Skeletal muscle satellite cell (primary cell): ENCODE data around the gene CBLN3.

Source experiments
- H3K27me3 ChIP-seq: 2 replicates; pipeline ENCODE4 v1.7.0; 2013; ENCODE audit warnings: low read length; ENCODE audit not compliant: control insufficient read depth, insufficient read depth
- H3K36me3 ChIP-seq: 2 replicates; pipeline ENCODE4 v1.7.0; 2013; ENCODE audit warnings: mild to moderate bottlenecking, control low read depth, low read length; ENCODE audit not compliant: insufficient read depth
- H3K4me1 ChIP-seq: 2 replicates; pipeline ENCODE4 v1.7.0; 2013; ENCODE audit warnings: low read length; ENCODE audit not compliant: control insufficient read depth, insufficient read depth
- H3K4me2 ChIP-seq: 2 replicates; pipeline ENCODE4 v1.7.0; 2013; ENCODE audit warnings: mild to moderate bottlenecking, low read length
- H3K4me3 ChIP-seq: 2 replicates; pipeline ENCODE4 v1.7.0; 2013; ENCODE audit warnings: low read length
- H3K9ac ChIP-seq: 2 replicates; pipeline ENCODE4 v1.7.0; 2013; ENCODE audit warnings: mild to moderate bottlenecking, low read depth, low read length, moderate library complexity
- H3K9me3 ChIP-seq: replicated peaks from 2 replicates; pipeline ENCODE4 v1.7.0; 2013; ENCODE audit warnings: mild to moderate bottlenecking, control low read depth, low read length

Gene CBLN3

GRCh38 chr14:24437736-24438067, 8.2 kb upstream of the CBLN3 start:
- Histone ChIP-seq H3K4me1 (peaks cover 22% of the 10 kb centered on the region), H3K9me3 (no peaks in the 10 kb centered on the region), H3K27me3 (no peaks in the 10 kb centered on the region), H3K4me3 (no peak overlapping the region), H3K9ac (no peak overlapping the region), H3K36me3 (peaks cover 64% of the 10 kb centered on the region), H3K4me2 (no peak overlapping the region)

GRCh38 chr14:24437020-24437735, 7.7 kb upstream of the CBLN3 start:
- H3K4me1 ChIP-seq, result peaks cover 27% of the 10 kb centered on the region
- H3K27me3 ChIP-seq, result no peaks in the 10 kb centered on the region
- H3K36me3 ChIP-seq, result peaks cover 69% of the 10 kb centered on the region
- no peaks in the 10 kb centered on the region for H3K9me3 ChIP-seq
- H3K4me2 ChIP-seq, result no peak overlapping the region
- H3K4me3 ChIP-seq, result no peak overlapping the region
- no peak overlapping the region for H3K9ac ChIP-seq

GRCh38 chr14:24436355-24437019, 7.0 kb upstream of the CBLN3 start:
- H3K9me3 ChIP-seq, result no peaks in the 10 kb centered on the region
- H3K27me3 ChIP-seq, result no peaks in the 10 kb centered on the region
- H3K9ac ChIP-seq, result no peak overlapping the region
- H3K4me1 ChIP-seq, result peaks cover 29% of the 10 kb centered on the region
- H3K4me2 ChIP-seq, result no peak overlapping the region
- no peak overlapping the region for H3K4me3 ChIP-seq
- peaks cover 72% of the 10 kb centered on the region for H3K36me3 ChIP-seq

- H3K9ac ChIP-seq, result no peak overlapping the region
- H3K9me3 ChIP-seq, result no peaks in the 10 kb centered on the region
- H3K4me2 ChIP-seq, result no peak overlapping the region
- H3K4me3 ChIP-seq, result no peak overlapping the region
- H3K4me1 ChIP-seq, result peaks cover 29% of the 10 kb centered on the region
- peaks cover 72% of the 10 kb centered on the region for H3K36me3 ChIP-seq
- no peaks in the 10 kb centered on the region for H3K27me3 ChIP-seq
Measured at GRCh38 chr14:24435998-24436354, 6.5 kb upstream of the CBLN3 start.

GRCh38 chr14:24435192-24435810, 5.8 kb upstream of the CBLN3 start:
- Histone ChIP-seq H3K4me3 (no peak overlapping the region), H3K4me2 (no peak overlapping the region), H3K9me3 (no peaks in the 10 kb centered on the region), H3K9ac (no peak overlapping the region), H3K4me1 (peaks cover 26% of the 10 kb centered on the region), H3K27me3 (no peaks in the 10 kb centered on the region), H3K36me3 (peaks cover 65% of the 10 kb centered on the region)

- peaks cover 59% of the 10 kb centered on the region for H3K36me3 ChIP-seq
Measured at GRCh38 chr14:24434676-24435075, 5.2 kb upstream of the CBLN3 start.

GRCh38 chr14:24434036-24434435, 4.6 kb upstream of the CBLN3 start:
- H3K4me3 ChIP-seq, result no peak overlapping the region
- no peak overlapping the region for H3K4me2 ChIP-seq
- H3K9ac ChIP-seq, result no peak overlapping the region
- H3K27me3 ChIP-seq, result no peaks in the 10 kb centered on the region
- H3K9me3 ChIP-seq, result no peaks in the 10 kb centered on the region
- peaks cover 33% of the 10 kb centered on the region for H3K4me1 ChIP-seq
- peaks cover 53% of the 10 kb centered on the region for H3K36me3 ChIP-seq

More at GRCh38 chr14:24434676-24435075, 5.2 kb upstream of the CBLN3 start:
- H3K9me3 ChIP-seq, result no peaks in the 10 kb centered on the region
- H3K4me2 ChIP-seq, result no peak overlapping the region
- H3K4me1 ChIP-seq, result peaks cover 26% of the 10 kb centered on the region
- H3K27me3 ChIP-seq, result no peaks in the 10 kb centered on the region
- H3K9ac ChIP-seq, result no peak overlapping the region
- no peak overlapping the region for H3K4me3 ChIP-seq

GRCh38 chr14:24432259-24433131, 3.0 kb upstream of the CBLN3 start:
- peak overlapping the region; percentile 91 for H3K4me2 ChIP-seq
- peak overlapping the region; percentile 37 for H3K9ac ChIP-seq
- peak overlapping the region; percentile 61 for H3K4me3 ChIP-seq
- H3K9me3 ChIP-seq, result no peaks in the 10 kb centered on the region
- no peaks in the 10 kb centered on the region for H3K27me3 ChIP-seq
- peaks cover 34% of the 10 kb centered on the region for H3K4me1 ChIP-seq
- H3K36me3 ChIP-seq, result peaks cover 38% of the 10 kb centered on the region

GRCh38 chr14:24431569-24432258, 2.2 kb upstream of the CBLN3 start:
- Histone ChIP-seq H3K4me2 (peak overlapping the region; percentile 91), H3K4me3 (peak overlapping the region; percentile 93), H3K36me3 (peaks cover 30% of the 10 kb centered on the region), H3K9me3 (no peaks in the 10 kb centered on the region), H3K27me3 (no peaks in the 10 kb centered on the region), H3K4me1 (peaks cover 36% of the 10 kb centered on the region), H3K9ac (peak overlapping the region; percentile 99)

GRCh38 chr14:24430682-24431568, 1.5 kb upstream of the CBLN3 start:
- Histone ChIP-seq H3K4me1 (peaks cover 38% of the 10 kb centered on the region), H3K27me3 (no peaks in the 10 kb centered on the region), H3K4me2 (peak overlapping the region; percentile 91), H3K9me3 (no peaks in the 10 kb centered on the region), H3K4me3 (peak overlapping the region; percentile 93), H3K36me3 (peaks cover 26% of the 10 kb centered on the region), H3K9ac (peak overlapping the region; percentile 99)
